ENCODE results near the gene USP47. TPM values are rescaled to one million over a fixed set of nuclear protein-coding genes. Genes with fewer than 3 reads are reported as not detected.

USP47 gene
- total and polyA plus RNA-seq, 2 donors (not counting 1 experiment from before 2014, with no cell fraction given): 12.8 to 52.9 TPM

GRCh38 chr11:11995601-11996000, 153.8 kb downstream of the USP47 start:
- Mint-ChIP-seq H3K27ac (no peak overlapping the region), H3K4me1 (peaks cover 4% of the 10 kb centered on the region), H3K9me3 (ENCODE audit: insufficient read depth) (no peaks in the 10 kb centered on the region), H3K27me3 (peaks cover 47% of the 10 kb centered on the region), H3K4me3 (no peak overlapping the region)
- H3K9me3 ChIP-seq (ENCODE audit: control extremely low read depth in 1 of 3, control insufficient read depth in 2 of 3, insufficient read depth in 1 of 3, low read length in 2 of 3): no peaks in the 10 kb centered on the region
- H3K79me2 ChIP-seq (ENCODE audit: control insufficient read depth, insufficient read depth, low read length): no peaks in the 10 kb centered on the region
- no peak overlapping the region for H3K27ac ChIP-seq (ENCODE audit: low read length in 2 of 2)
- H4K20me1 ChIP-seq (ENCODE audit: control insufficient read depth, insufficient read depth, low read length, poor library complexity, severe bottlenecking): no peaks in the 10 kb centered on the region
- TF ChIP-seq EZH2 (IDR thresholded peaks at IDR 0.05; ENCODE audit: borderline replicate concordance, insufficient read depth, low read depth, low read length, poor library complexity, severe bottlenecking): no peak
- TF ChIP-seq, protein P1, sequence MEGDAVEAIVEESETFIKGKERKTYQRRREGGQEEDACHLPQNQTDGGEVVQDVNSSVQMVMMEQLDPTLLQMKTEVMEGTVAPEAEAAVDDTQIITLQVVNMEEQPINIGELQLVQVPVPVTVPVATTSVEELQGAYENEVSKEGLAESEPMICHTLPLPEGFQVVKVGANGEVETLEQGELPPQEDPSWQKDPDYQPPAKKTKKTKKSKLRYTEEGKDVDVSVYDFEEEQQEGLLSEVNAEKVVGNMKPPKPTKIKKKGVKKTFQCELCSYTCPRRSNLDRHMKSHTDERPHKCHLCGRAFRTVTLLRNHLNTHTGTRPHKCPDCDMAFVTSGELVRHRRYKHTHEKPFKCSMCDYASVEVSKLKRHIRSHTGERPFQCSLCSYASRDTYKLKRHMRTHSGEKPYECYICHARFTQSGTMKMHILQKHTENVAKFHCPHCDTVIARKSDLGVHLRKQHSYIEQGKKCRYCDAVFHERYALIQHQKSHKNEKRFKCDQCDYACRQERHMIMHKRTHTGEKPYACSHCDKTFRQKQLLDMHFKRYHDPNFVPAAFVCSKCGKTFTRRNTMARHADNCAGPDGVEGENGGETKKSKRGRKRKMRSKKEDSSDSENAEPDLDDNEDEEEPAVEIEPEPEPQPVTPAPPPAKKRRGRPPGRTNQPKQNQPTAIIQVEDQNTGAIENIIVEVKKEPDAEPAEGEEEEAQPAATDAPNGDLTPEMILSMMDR (IDR thresholded peaks at IDR 0.05): no peak
- H3K4me3 ChIP-seq (ENCODE audit: control extremely low read depth in 1 of 5, extremely low read depth in 1 of 5, insufficient read depth in 1 of 5, low read depth in 2 of 5, low read length in 4 of 5): no peak overlapping the region
- ChIA-PET CTCF (no interaction called here), POLR2A (no interaction called here)
- intact Hi-C loops (cut with micrococcal nuclease): no loop called here
- no peak for DNase-seq
- no peak overlapping the region for H3K4me2 ChIP-seq (replicated peaks; ENCODE audit: low read depth, low read length, poor library complexity, severe bottlenecking)
- no peak for ATAC-seq (ENCODE audit: low read depth)
- H3K36me3 ChIP-seq (replicated peaks in 1 of 2; ENCODE audit: control extremely low read depth in 1 of 2, control insufficient read depth in 1 of 2, extremely low read depth in 1 of 2, insufficient read depth in 2 of 2, low read length in 1 of 2): no peaks in the 10 kb centered on the region
- no peak overlapping the region for H2AFZ ChIP-seq (ENCODE audit: insufficient read depth, low read depth, low read length, poor library complexity, severe bottlenecking)
- H3K4me1 ChIP-seq (ENCODE audit: control insufficient read depth in 2 of 2, insufficient read depth in 2 of 2, low read length in 2 of 2): peaks cover 0 to 4% of the 10 kb centered on the region in 2 donors
- H3K27me3 ChIP-seq (replicated peaks in 1 of 4; ENCODE audit: control extremely low read depth in 1 of 4, control insufficient read depth in 3 of 4, insufficient read depth in 4 of 4, low read length in 3 of 4): peaks cover 0 to 2% (median 0%) of the 10 kb centered on the region in 4 experiments
- no peak overlapping the region for H3K9ac ChIP-seq (ENCODE audit: low read length)
- WGBS (ENCODE audit: insufficient coverage): 98% methylated on average over 6 of the region's 6 CpGs

- H3K4me2 ChIP-seq (replicated peaks; ENCODE audit: low read depth, low read length, poor library complexity, severe bottlenecking): no peak overlapping the region
- TF ChIP-seq, protein P1 (IDR thresholded peaks at IDR 0.05): no peak
- TF ChIP-seq EZH2 (IDR thresholded peaks at IDR 0.05; ENCODE audit: borderline replicate concordance, insufficient read depth, low read depth, low read length, poor library complexity, severe bottlenecking): no peak
- 94% methylated on average over 6 of the region's 11 CpGs for WGBS (ENCODE audit: insufficient coverage)
- no peak overlapping the region for H3K4me3 Mint-ChIP-seq
- ChIA-PET CTCF (no interaction called here), POLR2A (no interaction called here)
- no peak overlapping the region for H2AFZ ChIP-seq (ENCODE audit: insufficient read depth, low read depth, low read length, poor library complexity, severe bottlenecking)
- no peaks in the 10 kb centered on the region for H3K9me3 ChIP-seq (ENCODE audit: control extremely low read depth in 1 of 3, control insufficient read depth in 2 of 3, insufficient read depth in 1 of 3, low read length in 2 of 3)
- no peaks in the 10 kb centered on the region for H3K9me3 Mint-ChIP-seq (ENCODE audit: insufficient read depth)
- no peaks in the 10 kb centered on the region for H3K36me3 ChIP-seq (replicated peaks in 1 of 2; ENCODE audit: control extremely low read depth in 1 of 2, control insufficient read depth in 1 of 2, extremely low read depth in 1 of 2, insufficient read depth in 2 of 2, low read length in 1 of 2)
- intact Hi-C loops (cut with micrococcal nuclease): no loop called here
- ATAC-seq (ENCODE audit: low read depth) (no peak), DNase-seq (no peak)
- no peak overlapping the region for H3K27ac ChIP-seq (ENCODE audit: low read length in 2 of 2)
- no peak overlapping the region for H3K9ac ChIP-seq (ENCODE audit: low read length)
- peaks cover 0 to 4% of the 10 kb centered on the region in 2 donors for H3K4me1 ChIP-seq (ENCODE audit: control insufficient read depth in 2 of 2, insufficient read depth in 2 of 2, low read length in 2 of 2)
- H3K4me3 ChIP-seq (ENCODE audit: control extremely low read depth in 1 of 5, extremely low read depth in 1 of 5, insufficient read depth in 1 of 5, low read depth in 2 of 5, low read length in 4 of 5): no peak overlapping the region
- peaks cover 0 to 2% (median 0%) of the 10 kb centered on the region in 4 experiments for H3K27me3 ChIP-seq (replicated peaks in 1 of 4; ENCODE audit: control extremely low read depth in 1 of 4, control insufficient read depth in 3 of 4, insufficient read depth in 4 of 4, low read length in 3 of 4)
- no peaks in the 10 kb centered on the region for H4K20me1 ChIP-seq (ENCODE audit: control insufficient read depth, insufficient read depth, low read length, poor library complexity, severe bottlenecking)
- H3K4me1 Mint-ChIP-seq: peaks cover 4% of the 10 kb centered on the region
- H3K79me2 ChIP-seq (ENCODE audit: control insufficient read depth, insufficient read depth, low read length): no peaks in the 10 kb centered on the region
- peaks cover 44% of the 10 kb centered on the region for H3K27me3 Mint-ChIP-seq
- H3K27ac Mint-ChIP-seq: no peak overlapping the region
Measured at GRCh38 chr11:11996321-11997048, 154.7 kb downstream of the USP47 start.
